Peyer's patch (tissue), 4 donors: ENCODE data around the gene NEUROG2. TPM values are rescaled to one million over a fixed set of nuclear protein-coding genes. Genes with fewer than 3 reads are reported as not detected.

Experiments
- DNase-seq, 3 donors: peaks; one replicate each; pipeline ENCODE4 v3.0.0-alpha.2; 2017 to 2019
- H3K27ac ChIP-seq, 4 donors: fragments of 200-600 bp; sonication (generic); one replicate each; pipeline ENCODE4 v1.5.1; 2016 to 2019
- H3K27me3 ChIP-seq, 2 donors: fragments of 200-600 bp; sonication (generic); one replicate each; pipeline ENCODE4 v1.5.1; 2019
- H3K36me3 ChIP-seq, 3 donors: fragments of 200-600 bp; sonication (generic); one replicate each; pipeline ENCODE4 v1.5.1; 2016 to 2019
- H3K4me1 ChIP-seq, 4 donors: fragments of 200-600 bp; sonication (generic); one replicate each; pipeline ENCODE4 v1.5.1; 2016 to 2019
- H3K4me3 ChIP-seq, 4 donors: fragments of 200-600 bp; sonication (generic); 1 replicate in 3 of 4; 2 replicates in 1 of 4; pipeline ENCODE4 v1.5.1; 2016 to 2019; ENCODE audit warnings: mild to moderate bottlenecking in 1 of 4
- H3K9me3 ChIP-seq, 4 donors: fragments of 200-600 bp; sonication (generic); one replicate each; pipeline ENCODE4 v1.5.1; 2016 to 2019; ENCODE audit warnings: mild to moderate bottlenecking in 1 of 4
- CTCF ChIP-seq, 6 experiments: fragments of 450-650 bp in 4 of 6; fragments of 200-600 bp in 2 of 6; sonication (generic) in 1 of 6; IDR thresholded peaks; one replicate each; pipeline ENCODE4 v1.5.1; 2017 to 2019; ENCODE audit warnings: antibody characterized with exemption in 6 of 6, mild to moderate bottlenecking in 3 of 6, moderate library complexity in 1 of 6
- POLR2A ChIP-seq, 2 donors: fragments of 450-650 bp; IDR thresholded peaks; one replicate each; pipeline ENCODE4 v1.5.1; 2017; ENCODE audit warnings: antibody characterized with exemption in 2 of 2, mild to moderate bottlenecking in 2 of 2, moderate library complexity in 2 of 2
- total RNA-seq, 4 donors: library from RNA; depleted of rRNA; stranded (reverse); fragments of >200 nt; gene quantifications; one replicate each; pipeline ENCODE4 v1.1.0, GENCODE V29; 2016

Gene NEUROG2
- total RNA-seq, 4 donors from 2014 or later, result not detected

DNA sequence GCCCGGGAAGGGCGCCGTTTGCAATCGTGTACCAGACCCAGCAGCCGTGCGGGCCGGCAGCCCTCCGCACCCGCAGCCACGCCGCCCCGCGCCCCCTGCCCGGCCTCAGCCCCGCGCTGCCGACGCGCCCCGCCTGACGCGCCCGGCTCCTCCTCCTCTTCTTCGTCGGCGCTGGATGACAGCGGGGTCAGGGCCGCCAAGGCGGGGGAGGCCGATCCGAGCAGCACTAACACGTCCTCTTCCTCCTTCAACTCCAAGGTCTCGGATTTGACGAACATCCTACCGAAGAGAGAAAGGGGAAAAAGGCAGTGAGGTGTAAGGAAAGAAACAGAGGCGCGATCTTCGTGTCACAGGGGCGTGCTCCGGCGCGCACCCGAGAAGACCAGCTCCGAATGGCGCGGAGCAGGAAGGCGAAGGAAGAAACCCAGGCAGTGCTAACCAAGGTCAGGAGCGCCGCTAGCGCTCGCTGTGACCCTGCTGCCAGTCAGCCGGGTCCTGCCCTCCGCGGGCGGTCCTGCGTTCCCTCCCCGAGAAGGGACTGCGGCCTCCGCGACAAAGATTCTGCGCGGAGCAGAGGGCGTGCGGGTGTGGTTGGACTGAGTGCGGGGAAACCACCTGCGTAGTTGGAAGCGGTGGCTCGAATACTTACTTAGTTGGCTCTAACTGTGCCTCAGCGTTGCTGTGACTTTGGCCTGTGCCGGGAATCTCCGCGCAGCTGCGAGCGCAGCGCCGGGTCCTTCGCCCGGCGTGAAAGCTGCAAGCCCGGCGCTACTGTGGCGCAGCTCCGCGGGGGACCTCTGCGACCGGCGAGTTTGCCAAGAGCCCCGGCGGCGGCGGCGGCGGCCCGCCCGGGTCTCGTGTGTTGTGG is 548 bp downstream of the NEUROG2 start:
- Histone ChIP-seq H3K27me3 (peaks cover 4 to 76% of the 10 kb centered on the region in 2 donors), H3K36me3 (no peaks in the 10 kb centered on the region), H3K4me3 (peak overlapping the region; percentile 29 to 61 (median 50)), H3K9me3 (no peaks in the 10 kb centered on the region), H3K4me1 (peaks cover 0 to 44% (median 22%) of the 10 kb centered on the region in 4 donors), H3K27ac (no peak overlapping the region)
- TF ChIP-seq POLR2A (IDR thresholded peaks at IDR 0.05), result no peak
- peak in 1 of 3 donors; percentile 56 for DNase-seq

DNA sequence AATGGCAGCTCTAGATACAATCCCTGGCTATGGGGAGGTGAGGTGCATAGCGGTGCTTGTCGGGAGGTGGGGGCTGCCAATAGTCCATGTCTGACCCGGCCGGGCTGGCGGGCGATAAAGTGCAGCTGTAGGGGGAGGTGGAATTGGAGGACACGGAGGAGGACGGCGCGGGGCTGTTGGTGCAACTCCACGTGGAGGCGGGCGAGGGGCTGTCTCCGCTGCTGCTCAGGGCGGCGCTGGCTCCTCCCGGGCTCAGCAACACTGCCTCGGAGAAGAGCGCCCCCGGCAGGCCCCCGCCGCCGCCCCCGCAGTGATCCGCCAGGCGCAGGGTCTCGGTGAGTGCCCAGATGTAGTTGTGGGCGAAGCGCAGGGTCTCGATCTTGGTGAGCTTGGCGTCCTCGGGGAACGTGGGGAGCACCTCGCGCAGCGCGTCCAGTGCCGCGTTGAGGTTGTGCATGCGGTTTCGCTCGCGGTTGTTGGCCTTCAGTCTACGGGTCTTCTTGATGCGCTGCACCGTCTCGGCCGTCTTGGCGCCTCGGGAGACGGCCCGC is 1.3 kb downstream of the NEUROG2 start:
- H3K27me3 ChIP-seq, result peaks cover 4 to 75% of the 10 kb centered on the region in 2 donors
- no peaks in the 10 kb centered on the region for H3K36me3 ChIP-seq
- no peaks in the 10 kb centered on the region for H3K9me3 ChIP-seq
- H3K4me1 ChIP-seq, result peaks cover 0 to 51% (median 25%) of the 10 kb centered on the region in 4 donors
- DNase-seq, result no peak
- TF ChIP-seq CTCF (IDR thresholded peaks at IDR 0.05) (no peak), POLR2A (IDR thresholded peaks at IDR 0.05) (no peak)
- peak overlapping the region; percentile 29 to 61 (median 50) for H3K4me3 ChIP-seq
- no peak overlapping the region for H3K27ac ChIP-seq

DNA sequence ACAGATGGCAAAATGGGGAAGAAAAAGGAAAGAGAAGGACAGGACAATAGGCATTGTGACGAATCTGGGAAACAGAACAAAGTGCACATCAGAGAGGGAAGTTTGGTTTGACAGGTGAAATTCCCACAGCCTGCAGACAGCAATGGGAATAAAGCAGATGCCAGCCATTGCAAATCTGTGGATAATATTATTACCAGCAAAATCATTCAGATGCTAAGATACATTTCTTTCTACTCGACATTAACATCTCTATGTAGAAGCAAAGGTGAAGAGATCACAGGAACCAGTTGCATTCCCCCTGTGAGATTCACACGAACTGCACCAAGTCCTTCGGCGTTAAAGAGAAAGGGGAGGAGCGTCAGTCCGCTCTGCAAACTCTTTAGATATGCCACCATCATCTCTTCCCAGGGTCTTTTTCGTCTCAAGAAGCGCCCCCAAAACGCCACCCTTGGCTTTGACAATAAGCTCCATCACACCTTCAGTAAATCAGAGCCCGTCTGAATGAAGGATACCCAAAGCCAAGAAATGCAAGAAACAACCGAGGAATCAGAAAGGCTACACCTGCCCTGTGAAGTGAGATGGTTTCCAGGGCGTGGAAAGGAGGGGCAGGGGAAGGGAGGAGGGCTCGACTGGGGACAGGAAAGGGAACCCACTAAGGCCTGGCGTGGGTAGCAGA is 1.9 kb downstream of the NEUROG2 start:
- no peak for DNase-seq
- H3K4me3 ChIP-seq, result peak overlapping the region in 3 of 4 donors; percentile 50 to 61 (median 51)
- no peaks in the 10 kb centered on the region for H3K9me3 ChIP-seq
- H3K27ac ChIP-seq, result no peak overlapping the region
- H3K36me3 ChIP-seq, result no peaks in the 10 kb centered on the region
- peaks cover 4 to 75% of the 10 kb centered on the region in 2 donors for H3K27me3 ChIP-seq
- peaks cover 0 to 57% (median 27%) of the 10 kb centered on the region in 4 donors for H3K4me1 ChIP-seq
- TF ChIP-seq POLR2A (IDR thresholded peaks at IDR 0.05) (no peak), CTCF (IDR thresholded peaks at IDR 0.05) (no peak)

DNA sequence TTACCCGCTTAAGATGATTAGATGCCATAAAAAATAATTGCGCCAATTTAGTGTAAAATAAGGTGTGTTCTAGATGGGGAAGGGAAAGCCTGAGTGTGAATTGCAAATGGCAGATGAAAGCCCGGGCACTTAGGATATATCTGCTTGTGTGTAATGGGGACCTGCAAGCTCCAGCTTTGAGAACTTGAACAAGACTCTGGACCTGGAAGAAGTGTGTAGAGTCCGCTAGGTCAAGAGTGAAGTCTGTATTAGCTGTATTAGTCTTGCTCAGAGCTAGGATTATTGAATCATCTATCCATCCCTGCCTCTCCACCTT is 4.2 kb downstream of the NEUROG2 start:
- H3K4me1 ChIP-seq, result peaks cover 0 to 51% (median 20%) of the 10 kb centered on the region in 4 donors
- no peaks in the 10 kb centered on the region for H3K9me3 ChIP-seq
- H3K27ac ChIP-seq, result no peak overlapping the region
- peaks cover 0 to 61% of the 10 kb centered on the region in 2 donors for H3K27me3 ChIP-seq
- DNase-seq, result no peak
- no peaks in the 10 kb centered on the region for H3K36me3 ChIP-seq
- TF ChIP-seq POLR2A (IDR thresholded peaks at IDR 0.05) (no peak), CTCF (IDR thresholded peaks at IDR 0.05) (no peak)
- H3K4me3 ChIP-seq, result no peak overlapping the region

DNA sequence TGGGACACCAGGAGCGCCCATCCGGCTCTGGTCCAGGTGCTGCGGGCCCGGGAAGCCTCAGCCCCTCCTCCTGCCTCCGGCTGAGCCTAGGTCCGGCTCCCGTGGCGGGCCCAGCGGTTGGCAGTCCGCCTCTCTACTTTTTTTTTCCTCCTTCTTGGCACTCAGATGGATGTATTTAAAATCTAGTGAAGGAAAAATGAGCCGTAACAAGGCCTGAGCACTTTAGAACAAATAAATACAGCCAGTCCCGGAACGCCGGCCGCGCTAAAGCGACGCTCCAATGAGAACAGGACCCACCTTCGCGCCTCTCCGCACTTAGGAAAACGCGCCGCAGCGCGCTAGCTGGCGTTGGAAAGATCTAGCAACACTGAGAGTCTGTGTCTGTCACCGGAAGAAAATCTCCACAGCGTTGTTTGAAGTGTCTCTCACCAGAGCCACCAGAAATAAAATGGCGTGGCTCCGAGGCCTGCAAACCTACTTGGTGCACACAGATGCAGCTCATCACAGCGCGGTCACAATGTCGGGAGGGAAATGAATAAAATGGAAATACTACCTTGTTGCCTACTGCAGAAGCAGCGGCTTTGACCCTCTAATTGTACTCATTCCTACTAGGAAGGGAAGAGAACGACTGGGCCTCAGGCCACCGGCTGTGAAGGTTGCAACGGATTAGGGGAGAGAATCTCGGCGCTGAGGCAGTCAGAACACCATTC is 4.7 kb downstream of the NEUROG2 start:
- no peak for DNase-seq
- H3K4me1 ChIP-seq, result peaks cover 0 to 46% (median 16%) of the 10 kb centered on the region in 4 donors

More for the DNA sequence above, 4.7 kb downstream of the NEUROG2 start:
- no peak overlapping the region for H3K4me3 ChIP-seq
- H3K36me3 ChIP-seq, result no peaks in the 10 kb centered on the region
- no peak overlapping the region for H3K27ac ChIP-seq
- no peak for TF ChIP-seq CTCF (IDR thresholded peaks at IDR 0.05)
- no peak for TF ChIP-seq POLR2A (IDR thresholded peaks at IDR 0.05)
- no peaks in the 10 kb centered on the region for H3K9me3 ChIP-seq
- H3K27me3 ChIP-seq, result peaks cover 0 to 56% of the 10 kb centered on the region in 2 donors
